ENCODE results near the gene SRRM4.

The SRRM4 gene

DNA sequence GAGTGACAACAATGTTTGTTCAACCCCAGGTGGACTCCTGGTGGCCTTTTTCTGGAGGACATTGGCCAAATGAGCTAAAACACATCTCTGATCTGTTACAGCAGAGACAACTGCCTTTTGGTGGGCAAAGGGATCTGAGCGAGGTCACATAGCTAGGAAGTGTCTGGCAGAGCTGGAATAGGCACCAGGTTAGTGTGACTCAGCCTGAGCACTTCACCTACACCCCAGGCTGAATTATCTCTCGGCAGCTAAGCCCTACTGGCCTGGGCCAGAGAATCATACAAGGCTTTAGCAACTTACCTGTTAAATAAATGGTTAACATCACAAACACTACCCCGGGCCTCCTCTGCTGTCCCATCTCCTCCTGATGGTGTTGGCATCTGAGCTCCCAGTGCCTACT is 147.2 kb downstream of the SRRM4 start:
- no peak for DNase-seq

DNA sequence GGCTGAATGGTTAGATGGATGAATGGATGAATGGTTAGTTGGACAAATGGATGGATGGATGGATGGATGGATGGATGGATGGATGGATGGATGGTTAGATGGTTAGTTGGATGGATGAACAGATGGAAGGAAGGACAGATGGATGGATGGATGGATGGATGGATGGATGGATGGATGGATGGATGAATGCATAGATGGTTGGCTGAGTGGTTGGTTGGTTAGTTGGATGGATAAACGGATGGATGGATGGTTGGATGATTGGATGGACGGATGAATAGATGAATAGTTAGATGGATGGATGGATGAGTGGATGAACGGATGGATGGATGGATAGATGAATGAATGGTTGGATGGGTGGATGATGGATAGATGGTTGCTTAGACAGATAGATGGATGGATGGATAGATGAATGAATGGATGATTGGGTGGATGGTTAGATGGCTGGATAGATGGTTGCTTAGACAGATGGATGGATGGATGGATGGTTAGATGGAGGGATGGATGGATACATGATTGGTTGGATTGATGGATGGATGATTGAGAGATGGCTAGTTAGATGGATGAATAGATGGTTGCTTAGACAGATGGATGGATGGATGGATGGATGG is 148.6 kb downstream of the SRRM4 start:
- DNase-seq, result no peak

DNA sequence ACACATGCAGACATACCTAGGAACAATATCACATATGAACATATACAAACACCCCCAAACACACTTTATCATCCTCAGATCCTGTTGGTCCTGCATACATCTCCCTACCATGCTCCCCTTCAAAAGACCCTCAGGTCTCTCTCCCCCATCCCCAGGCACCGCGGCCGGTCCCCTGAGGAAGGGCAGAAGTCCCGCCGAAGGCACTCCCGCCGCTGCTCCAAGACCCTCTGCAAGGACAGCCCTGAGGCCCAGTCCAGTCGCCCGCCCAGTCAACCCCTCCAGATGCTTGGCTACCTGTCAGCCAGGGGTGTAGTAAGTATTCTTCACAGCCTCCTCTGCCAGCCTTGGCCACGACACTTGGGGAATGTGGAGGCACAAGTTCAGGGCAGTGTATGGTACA is 149.2 kb downstream of the SRRM4 start:
- no peak for DNase-seq

DNA sequence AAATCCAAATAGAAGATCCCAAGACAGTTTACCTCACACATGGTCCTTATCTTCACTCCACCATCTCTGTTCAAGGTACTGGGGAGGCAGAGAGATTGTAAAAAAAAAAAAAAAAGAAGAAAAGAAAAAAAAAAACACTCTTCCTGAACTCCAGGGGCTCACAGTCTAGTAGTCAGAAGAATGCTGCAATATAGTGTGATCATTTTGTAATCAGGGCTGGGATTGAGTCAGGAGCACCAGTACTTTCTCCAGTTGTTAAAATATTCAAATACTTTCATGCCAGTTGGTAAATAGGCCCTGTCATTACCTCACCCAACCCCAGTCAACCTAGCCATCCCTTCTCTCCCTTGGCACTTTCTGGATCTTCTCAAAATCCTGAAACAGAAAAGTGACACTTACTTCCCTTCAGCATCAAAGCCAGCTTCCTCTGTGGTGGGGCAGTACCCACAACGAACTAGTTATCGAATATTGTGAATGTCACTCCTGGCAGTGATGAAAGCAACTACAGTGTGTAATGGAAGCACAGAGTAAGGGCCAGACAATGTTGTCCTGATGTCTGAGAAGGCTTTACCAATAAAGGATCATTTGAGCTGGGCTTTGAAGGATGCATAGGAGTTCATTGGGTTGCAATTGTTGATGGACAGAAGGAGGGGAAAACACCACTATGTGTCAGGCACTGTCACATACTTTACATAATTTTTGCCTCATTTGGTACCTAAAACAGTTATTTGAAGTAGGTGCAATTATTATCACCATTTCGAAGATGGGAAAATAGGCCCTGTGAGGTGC is 153.1 kb downstream of the SRRM4 start:
- DNase-seq, result no peak

DNA sequence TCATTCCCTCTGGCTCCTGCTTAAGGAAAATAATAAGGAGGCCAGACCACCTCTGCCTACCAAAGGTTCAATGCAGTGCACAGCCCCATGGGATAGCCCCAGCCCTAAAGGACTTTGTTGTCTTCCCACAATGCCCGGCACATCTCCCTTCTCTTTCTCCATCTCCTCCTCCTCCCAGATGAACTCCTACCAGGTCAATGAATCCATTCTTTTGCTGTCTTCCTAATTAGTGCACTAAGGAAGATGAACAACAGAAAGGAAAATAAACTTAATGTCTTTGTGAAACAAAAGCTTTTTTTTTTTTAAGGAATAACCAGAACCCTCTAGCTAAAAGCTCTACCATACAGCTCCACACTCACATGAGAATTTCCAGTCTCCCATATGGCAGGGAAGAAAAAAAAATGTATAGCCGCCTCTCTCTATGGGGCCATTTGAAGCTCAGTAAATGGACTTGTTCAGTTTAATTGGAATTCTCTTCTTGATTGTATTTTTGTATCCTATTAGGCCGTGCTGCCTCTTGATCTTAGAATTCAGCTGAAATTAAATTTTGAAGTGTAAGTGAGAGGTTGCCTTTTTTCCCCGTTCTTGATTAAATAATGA is 155.6 kb downstream of the SRRM4 start:
- no peak for DNase-seq

DNA sequence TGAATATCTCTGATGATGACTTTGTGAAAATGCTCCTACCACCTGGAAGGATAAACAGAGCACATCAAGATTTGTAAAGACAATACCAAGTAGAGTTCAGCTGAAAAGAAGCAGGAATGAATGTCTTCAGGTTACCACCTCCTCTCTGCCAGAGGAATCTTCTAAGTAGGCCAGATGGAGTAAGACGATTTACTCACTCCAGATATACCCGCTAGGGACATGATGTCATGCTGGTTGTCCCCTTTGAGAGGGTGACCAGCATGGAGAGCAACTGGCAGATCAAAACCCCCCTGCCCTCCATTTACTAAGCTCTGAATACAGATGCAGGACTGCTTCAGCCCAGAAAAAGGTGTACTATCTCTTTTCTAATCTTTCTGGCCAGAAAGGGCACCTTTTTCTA is 158.1 kb downstream of the SRRM4 start:
- DNase-seq, result no peak

DNA sequence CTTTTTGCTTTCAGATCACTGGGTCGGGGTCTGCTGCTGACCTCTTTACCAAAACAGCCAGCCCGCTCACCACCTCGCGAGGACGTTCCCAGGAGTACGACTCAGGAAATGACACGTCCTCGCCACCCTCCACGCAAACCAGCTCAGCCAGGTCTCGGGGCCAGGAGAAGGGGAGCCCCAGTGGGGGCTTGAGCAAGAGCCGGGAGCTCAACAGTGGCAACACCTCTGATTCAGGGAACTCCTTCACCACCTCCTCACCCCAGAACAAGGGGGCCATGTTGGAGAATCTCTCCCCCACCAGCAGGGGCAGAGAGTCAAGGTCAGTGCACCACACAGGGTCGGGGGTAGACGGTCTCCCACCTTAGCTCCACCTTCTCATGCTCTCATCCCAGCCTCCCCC is 164.0 kb downstream of the SRRM4 start:
- no peak for DNase-seq

DNA sequence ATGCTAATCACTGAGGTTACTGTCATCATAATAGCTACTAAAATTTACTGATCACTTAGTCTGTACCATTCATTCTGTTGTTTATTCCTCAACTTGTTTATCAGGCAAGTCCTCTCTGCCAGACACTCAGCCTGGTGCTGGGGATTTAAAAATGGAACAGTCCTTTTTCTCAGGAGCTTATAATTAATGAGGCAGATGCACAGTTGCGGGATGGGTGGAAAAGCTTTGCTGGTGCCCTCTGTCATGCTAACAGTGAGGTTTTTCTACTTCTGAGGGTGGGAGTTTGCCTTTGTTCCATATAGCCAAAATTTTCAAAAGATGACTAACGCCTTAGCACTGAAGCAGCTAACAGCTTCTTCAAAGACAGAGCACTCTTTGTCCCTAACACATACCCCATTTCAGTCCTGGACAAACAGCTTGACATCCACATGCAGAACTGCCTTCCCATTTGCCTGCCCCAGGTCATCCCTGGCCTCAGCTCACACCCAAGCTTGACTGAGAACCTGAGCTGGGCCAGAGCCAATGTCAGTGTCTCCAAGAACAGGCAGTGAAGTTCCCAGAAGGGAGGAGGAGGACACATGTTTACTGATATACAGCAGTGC is 166.6 kb downstream of the SRRM4 start:
- DNase-seq, result no peak

DNA sequence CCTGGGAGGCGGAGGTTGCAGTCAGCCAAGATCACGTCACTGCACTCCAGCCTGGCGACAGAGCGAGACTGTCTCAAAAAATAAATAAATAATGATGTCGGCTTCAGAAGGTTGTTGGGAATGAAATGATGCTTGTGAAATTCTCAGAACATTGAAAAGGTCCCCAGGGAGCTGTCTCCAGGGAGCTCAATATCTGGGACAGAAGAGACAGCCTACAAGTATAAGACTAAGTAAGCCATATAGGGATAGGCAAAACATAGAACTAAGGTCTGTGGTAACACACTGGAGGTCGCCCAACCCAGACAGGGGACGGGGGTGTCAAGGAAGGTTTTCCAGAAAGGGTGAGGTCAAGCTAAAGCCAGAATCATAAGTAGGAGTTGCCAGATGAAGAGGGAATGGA is 167.9 kb downstream of the SRRM4 start:
- DNase-seq, result no peak

DNA sequence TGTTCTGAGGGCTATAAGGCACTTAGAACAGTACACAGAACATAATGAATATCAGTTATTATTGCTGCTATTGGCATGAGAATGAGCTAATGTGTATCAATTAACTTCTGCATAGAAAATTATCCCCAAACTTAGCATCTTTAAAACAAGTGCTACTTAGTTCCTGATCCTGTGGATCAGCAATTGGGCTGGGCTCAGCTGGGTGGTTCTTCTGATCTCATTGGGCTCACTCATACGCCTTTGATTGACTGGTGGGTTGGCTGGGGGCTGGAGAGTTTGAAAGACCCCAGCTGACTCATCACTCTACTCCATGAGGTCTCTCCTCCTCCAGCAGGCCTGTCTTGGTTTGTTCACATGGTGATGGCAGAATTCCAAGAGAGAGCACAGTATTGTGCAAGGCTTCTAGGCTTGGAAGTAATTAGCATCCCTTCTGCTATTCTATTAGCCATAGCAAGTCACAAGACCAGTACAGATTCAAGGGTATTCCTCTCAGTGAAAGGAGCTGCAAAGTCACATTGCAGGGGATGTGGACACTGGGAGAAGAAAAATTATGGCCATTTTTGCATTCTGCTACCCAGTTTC is 170.2 kb downstream of the SRRM4 start:
- DNase-seq, result no peak

DNA sequence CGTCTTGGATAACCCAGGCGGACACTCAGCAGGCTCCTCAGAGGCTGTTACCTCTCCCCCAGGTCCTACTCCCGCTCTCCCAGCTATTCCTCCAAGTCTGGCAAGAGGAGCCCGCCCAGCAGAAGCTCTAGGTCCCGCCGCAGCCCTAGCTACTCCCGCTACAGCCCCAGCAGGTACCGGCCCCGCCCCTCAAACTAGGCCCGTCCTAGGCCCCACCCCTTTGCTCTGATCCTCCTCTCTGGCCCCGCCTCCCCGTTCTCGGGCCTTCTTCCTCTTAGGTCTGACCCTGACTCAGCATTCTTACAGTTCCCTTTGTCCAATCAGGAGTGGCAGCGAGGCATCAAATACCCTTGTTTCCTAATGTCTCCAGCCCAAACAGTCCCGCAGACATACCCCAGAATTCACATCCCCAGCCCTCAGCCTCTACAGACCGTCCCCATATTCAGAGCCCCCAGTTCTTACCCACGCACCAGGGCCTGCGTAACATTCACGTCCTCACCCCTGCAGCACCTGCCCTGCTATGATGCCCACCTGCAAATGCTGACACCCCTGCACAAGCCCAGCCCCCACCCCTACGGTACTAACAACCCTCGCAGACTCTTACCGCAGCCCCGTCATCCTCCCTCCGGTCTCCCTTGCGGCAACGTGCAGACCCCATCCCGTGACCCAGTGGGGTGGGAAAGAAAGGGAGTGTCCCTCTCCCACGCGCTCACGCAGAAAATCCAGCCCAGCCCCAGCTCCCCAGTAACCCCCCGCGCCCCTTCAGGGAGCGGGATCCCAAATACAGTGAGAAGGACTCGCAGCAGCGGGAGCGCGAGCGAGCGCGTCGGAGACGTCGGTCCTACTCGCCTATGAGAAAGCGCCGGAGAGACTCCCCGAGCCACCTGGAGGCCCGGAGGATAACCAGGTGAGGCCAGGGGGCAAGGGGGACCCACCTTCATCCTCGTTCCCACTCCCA is 172.4 kb downstream of the SRRM4 start:
- peak; percentile 1 for DNase-seq

DNA sequence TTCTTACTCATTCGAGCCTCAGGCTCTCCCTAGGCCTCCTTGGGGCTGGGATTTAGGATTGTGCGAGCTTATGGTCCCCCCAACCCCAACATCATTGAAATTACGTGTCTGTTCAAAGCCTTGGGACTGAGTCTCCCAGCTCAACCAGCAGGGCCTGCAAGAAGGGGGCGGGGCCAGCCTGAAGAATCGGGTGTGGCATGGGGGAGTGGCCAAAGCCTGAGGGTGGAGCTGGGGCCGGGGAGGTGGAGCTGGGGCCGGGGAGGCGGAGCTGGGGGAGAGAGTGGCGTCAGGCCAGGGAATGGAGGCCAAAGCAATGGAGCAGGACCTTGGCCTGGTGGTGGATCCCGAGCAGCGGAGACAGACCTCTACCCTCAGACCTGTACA is 173.1 kb downstream of the SRRM4 start:
- DNase-seq, result no peak

DNA sequence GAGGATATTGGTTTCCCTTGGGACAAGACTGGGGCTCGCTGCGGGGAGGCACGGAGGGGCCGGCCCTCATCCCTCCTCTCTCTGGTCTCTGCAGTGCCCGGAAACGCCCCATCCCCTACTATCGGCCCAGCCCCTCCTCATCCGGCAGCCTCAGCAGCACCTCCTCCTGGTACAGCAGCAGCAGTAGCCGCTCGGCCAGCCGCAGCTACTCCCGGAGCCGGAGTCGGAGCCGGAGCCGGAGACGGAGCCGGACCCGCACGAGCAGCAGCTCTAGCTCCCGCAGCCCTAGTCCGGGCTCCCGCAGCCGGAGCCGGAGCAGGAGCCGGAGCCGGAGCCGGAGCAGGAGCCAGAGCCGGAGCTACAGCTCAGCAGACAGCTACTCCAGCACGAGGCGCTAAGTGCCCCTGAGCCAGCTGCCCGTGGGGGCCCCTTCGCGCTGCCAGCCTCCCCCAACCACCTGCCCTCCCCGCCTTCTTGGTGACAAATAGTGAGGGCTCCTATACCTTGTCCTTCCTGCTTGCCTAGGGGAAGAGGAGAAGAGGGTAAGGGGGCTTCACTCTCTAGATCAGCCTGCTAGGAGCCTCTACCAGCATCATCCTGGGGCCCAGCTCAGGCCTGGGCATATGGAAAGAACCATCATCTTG is 175.2 kb downstream of the SRRM4 start:
- DNase-seq, result no peak

DNA sequence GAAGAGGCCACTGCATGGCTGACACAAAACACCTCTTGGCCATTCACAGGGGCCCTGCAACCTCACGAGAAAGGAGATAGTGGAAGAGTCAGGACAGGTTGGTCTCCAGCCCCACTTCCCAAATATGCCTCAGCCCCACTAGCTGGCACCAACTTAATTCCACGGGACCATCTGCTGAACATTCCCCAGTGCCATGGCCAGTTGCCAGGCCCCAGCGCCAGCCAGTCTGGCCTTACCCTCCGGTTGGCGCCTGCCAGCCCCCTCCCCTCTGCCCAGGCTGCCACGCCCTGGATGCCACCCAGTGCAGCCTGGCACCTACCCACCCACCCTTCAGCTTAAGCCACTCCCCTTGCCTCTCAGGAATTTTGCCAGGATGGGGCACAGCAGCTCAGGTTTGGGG is 176.2 kb downstream of the SRRM4 start:
- no peak for DNase-seq

DNA sequence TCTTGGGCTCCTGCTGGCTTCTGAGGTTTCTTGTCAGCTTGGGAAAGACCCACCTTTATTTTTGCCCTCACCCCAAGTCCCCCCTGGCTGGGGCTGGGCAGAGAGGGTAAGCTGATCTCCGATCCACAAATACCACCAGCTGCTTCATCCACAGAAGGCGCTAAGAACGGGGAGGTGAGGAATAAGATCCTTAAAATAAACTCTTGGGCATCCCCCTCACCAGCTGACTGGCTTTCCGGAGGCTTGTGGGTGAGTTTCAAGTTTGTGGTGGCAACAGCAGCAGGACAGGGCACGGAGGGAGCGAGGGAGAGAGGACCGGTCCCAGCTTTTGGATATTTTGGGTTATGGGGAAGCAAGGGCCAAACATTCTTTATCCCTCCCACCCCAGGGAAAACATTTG is 176.6 kb downstream of the SRRM4 start:
- DNase-seq, result no peak

DNA sequence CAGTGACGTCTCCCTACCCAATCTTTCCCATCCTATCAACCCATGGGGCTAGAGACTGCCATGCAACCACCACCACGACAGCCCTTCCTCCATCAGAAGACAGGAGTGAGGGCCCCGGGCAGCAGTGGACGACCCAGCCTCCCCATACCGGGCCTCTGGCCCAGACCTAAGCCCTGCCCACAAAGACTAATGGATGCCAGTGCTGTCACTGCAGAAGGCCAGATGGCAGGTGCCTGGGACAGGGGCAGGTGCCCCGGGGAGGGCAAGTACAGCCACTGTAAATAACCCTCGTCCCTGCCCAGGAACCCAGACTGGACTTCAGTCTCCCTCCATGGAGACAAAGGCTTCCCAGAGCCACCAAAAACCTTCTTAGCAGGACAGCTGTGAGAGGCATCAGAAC is 177.1 kb downstream of the SRRM4 start:
- no peak for DNase-seq

DNA sequence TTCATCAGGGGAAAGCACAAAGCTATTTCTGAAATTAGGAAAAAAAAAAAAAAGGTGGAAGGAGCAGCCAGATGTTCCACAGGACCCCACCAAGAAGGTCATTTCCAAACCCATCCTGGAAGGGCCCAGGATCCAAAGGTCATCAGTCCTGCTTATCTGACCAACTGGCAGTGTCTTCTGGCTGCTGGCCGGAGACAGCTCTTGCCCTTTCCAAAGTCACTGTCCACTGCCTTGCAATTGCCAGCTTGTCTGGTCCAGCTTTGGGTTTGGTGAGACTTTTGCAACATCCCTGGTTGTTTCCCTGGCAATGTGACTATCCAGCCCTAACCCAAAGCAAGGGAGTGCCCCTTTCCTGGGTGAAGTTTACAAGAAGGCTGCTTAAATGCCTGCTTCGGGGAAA is 178.5 kb downstream of the SRRM4 start:
- DNase-seq, result no peak

DNA sequence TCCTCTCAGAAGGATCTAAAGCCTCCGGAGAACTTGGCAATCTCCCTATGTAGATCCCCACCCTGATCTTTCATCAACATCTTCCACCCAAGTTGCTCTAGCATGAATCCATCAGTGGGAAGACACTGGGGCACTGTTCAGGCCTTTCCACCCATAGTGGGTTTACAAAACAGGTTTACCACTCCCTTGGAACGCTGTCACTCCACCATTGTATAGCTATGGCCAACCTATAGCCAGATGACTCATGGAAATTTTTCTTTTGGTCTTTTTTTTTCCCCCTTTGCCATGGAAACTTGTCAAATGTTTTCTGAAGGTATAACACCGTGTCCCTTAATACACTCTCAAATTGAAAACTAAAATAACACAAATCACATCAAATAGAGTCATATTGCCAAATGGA is 186.6 kb downstream of the SRRM4 start:
- no peak for DNase-seq

DNA sequence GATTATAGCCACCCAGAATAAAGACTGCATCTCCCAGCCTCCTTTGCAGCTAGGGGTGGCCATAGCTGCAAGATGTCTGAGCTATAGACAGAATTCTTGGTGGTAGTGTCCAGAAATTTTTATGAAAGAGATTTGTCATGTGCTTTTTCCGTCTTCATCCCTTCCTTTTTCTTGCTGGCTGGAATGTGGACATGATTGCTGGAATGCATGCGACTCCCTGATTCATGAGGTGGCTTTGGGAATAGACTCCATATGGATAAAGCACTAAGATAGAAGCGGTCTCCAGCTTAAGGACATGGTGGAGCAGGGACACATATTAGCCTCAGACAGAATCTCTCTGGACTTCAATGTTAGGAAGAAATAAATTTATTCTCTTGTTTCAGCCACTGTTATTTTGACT is 187.4 kb downstream of the SRRM4 start:
- DNase-seq, result no peak

DNA sequence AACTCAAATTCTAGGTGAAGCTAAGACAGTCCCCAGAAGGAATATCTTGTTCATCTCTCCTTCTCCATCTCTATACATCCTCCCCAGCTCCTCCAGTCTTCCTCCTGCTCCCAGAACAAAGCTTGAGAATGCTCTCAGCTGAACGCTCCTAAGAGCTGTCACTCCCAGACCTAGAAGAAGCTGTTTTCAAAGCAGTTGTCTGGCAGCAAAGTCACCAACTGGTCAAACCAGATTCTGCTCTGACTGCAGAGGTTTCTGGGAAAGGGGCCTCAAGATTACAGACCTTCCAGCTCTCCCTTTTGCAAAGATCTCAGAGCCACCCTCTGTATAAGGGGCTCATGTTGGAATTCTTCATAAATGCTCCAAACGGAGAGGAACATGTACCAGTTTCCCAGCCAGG is 187.8 kb downstream of the SRRM4 start:
- no peak for DNase-seq

DNA sequence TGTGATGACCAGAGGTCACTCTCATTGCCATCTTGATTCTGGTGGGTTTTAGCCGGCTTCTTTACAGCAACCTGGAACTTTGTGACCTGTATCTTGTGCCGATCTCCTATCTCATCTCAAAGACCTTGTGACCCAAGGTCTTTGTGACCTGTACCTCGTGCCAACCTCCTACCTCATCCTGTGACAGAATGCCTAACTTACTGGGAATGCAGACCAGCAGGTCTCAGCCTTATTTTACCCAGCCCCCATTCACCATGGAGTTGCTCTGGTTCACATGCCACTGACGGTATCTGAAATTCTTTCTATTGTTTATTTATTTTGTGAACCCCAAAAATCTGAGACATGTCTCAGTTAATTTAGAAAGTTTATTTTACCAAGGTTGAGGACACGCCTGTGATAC is 189.9 kb downstream of the SRRM4 start:
- DNase-seq, result no peak
